H1 (cell line): ENCODE results near the gene ANK2. TPM values are rescaled to one million over a fixed set of nuclear protein-coding genes. Genes with fewer than 3 reads are reported as not detected.

Experiments
- CTCF ChIA-PET: fragments of 300-600 bp; sonication (Branson Sonifier 250); formaldehyde crosslinking; loops from one replicate; lab custom pipeline; 2021; ENCODE audit not compliant: partially characterized antibody; lab: Charles Lee
- POLR2A ChIA-PET: fragments of 300-600 bp; sonication (Branson Sonifier 250); formaldehyde crosslinking; loops from one replicate; lab custom pipeline; 2021; ENCODE audit warnings: inconsistent platforms; ENCODE audit not compliant: partially characterized antibody; lab: Charles Lee
- DNase-seq, 2 experiments: peaks; one replicate each; pipeline versions ENCODE4 v3.0.0 to v3.0.0-alpha.2; 2010 to 2022; ENCODE audit warnings: low spot score in 2 of 2, low read depth in 1 of 2, mixed read lengths in 1 of 2
- FAIRE-seq: peaks from 2 replicates; lab custom pipeline; 2011; peaks lifted over from hg19 to GRCh38; lab: Jason Lieb, UNC
- H2AFZ ChIP-seq: 2 replicates; pipeline ENCODE4 v1.8.1; 2012; ENCODE audit warnings: low read length, inconsistent platforms
- H2AK5ac ChIP-seq: 2 replicates; pipeline ENCODE4 v1.6.1; 2013; ENCODE audit warnings: low read depth, low read length
- H2BK120ac ChIP-seq: replicated peaks from 2 replicates; pipeline ENCODE3; 2013; ENCODE audit warnings: low read depth, low read length, inconsistent platforms
- H2BK12ac ChIP-seq: 2 replicates; pipeline ENCODE4 v1.6.1; 2013; ENCODE audit warnings: low read depth, low read length
- H2BK15ac ChIP-seq: 2 replicates; pipeline ENCODE4 v1.6.1; 2013; ENCODE audit warnings: low read length
- H2BK20ac ChIP-seq: 2 replicates; pipeline ENCODE4 v1.6.1; 2013; ENCODE audit warnings: low read length
- H2BK5ac ChIP-seq: 2 replicates; pipeline ENCODE4 v1.6.1; 2013; ENCODE audit warnings: low read depth, low read length
- H3K14ac ChIP-seq: 2 replicates; pipeline ENCODE4 v1.6.1; 2013; ENCODE audit warnings: inconsistent platforms; ENCODE audit not compliant: insufficient read length
- H3K18ac ChIP-seq: 2 replicates; pipeline ENCODE4 v1.6.1; 2013; ENCODE audit warnings: low read length; ENCODE audit errors: extremely low read depth
- H3K23ac ChIP-seq: 2 replicates; pipeline ENCODE4 v1.6.1; 2013; ENCODE audit warnings: inconsistent platforms; ENCODE audit not compliant: insufficient read length
- H3K23me2 ChIP-seq: 2 replicates; pipeline ENCODE4 v1.6.1; 2013; ENCODE audit warnings: low read depth, low read length
- H3K27ac ChIP-seq: 2 replicates; pipeline ENCODE4 v1.6.1; 2011; ENCODE audit warnings: low read depth, low read length, inconsistent platforms
- H3K27me3 ChIP-seq, 4 experiments: replicated peaks in 1 of 4; 1 replicate in 1 of 4; 2 replicates in 3 of 4; pipeline versions ENCODE4 v1.6.1 to v1.8.1; 2011 to 2013; ENCODE audit warnings: low read length in 3 of 4, mild to moderate bottlenecking in 3 of 4, inconsistent platforms in 2 of 4, mixed read lengths in 2 of 4, moderate library complexity in 1 of 4; ENCODE audit not compliant: control insufficient read depth in 3 of 4, insufficient read depth in 3 of 4; ENCODE audit errors: extremely low read depth in 1 of 4
- H3K36me3 ChIP-seq, 4 experiments: 2 replicates each; pipeline versions ENCODE4 v1.6.1 to v1.8.1; 2011 to 2013; ENCODE audit warnings: mild to moderate bottlenecking in 4 of 4, low read length in 3 of 4, moderate library complexity in 2 of 4, control low read depth in 1 of 4, inconsistent platforms in 1 of 4; ENCODE audit not compliant: insufficient read depth in 4 of 4, control insufficient read depth in 2 of 4
- H3K4ac ChIP-seq: replicated peaks from 2 replicates; pipeline ENCODE3; 2013; ENCODE audit warnings: low read length, low read depth, mixed read lengths, inconsistent platforms; ENCODE audit not compliant: insufficient read length
- H3K4me1 ChIP-seq, 4 experiments: replicated peaks in 1 of 4; 1 replicate in 1 of 4; 2 replicates in 3 of 4; pipeline versions ENCODE4 v1.6.1 to v1.8.1; 2011 to 2013; ENCODE audit warnings: low read length in 3 of 4, inconsistent platforms in 2 of 4, mixed read lengths in 1 of 4; ENCODE audit not compliant: insufficient read depth in 4 of 4, control insufficient read depth in 3 of 4
- H3K4me2 ChIP-seq, 2 experiments: 2 replicates each; pipeline versions ENCODE4 v1.6.1 to v1.8.1; 2011 to 2013; ENCODE audit warnings: low read depth in 2 of 2, low read length in 2 of 2, control low read depth in 1 of 2, inconsistent platforms in 1 of 2, mild to moderate bottlenecking in 1 of 2; ENCODE audit not compliant: insufficient read depth in 1 of 2
- H3K4me3 ChIP-seq, 4 experiments: fragments of 200-600, 300-600 bp in 1 of 4; sonication (generic), shearing (Covaris generic), sonication (Bioruptor Twin) in 1 of 4; 2 replicates each; pipeline versions ENCODE4 v1.5.1 to v1.8.1; 2011 to 2016; ENCODE audit warnings: low read length in 4 of 4, low read depth in 3 of 4, control low read depth in 2 of 4, inconsistent platforms in 2 of 4, mild to moderate bottlenecking in 2 of 4, mixed read lengths in 1 of 4, moderate library complexity in 1 of 4; ENCODE audit not compliant: insufficient read depth in 2 of 4; ENCODE audit errors: extremely low read depth in 1 of 4
- H3K56ac ChIP-seq: replicated peaks from 2 replicates; pipeline ENCODE3; 2013; ENCODE audit warnings: low read depth, mild to moderate bottlenecking, mixed read lengths, low read length, inconsistent platforms; ENCODE audit not compliant: insufficient read length
- H3K79me1 ChIP-seq: 2 replicates; pipeline ENCODE4 v1.6.1; 2013; ENCODE audit warnings: low read depth, low read length, control low read depth
- H3K79me2 ChIP-seq, 2 experiments: 2 replicates each; pipeline versions ENCODE4 v1.6.1 to v1.8.1; 2012 to 2013; ENCODE audit warnings: low read length in 2 of 2, mild to moderate bottlenecking in 2 of 2, inconsistent platforms in 1 of 2; ENCODE audit not compliant: insufficient read depth in 2 of 2, control insufficient read depth in 1 of 2
- H3K9ac ChIP-seq, 4 experiments: replicated peaks in 1 of 4; 1 replicate in 1 of 4; 2 replicates in 3 of 4; pipeline versions ENCODE4 v1.6.1 to v1.8.1; 2011 to 2013; ENCODE audit warnings: low read depth in 3 of 4, low read length in 3 of 4, control low read depth in 2 of 4, mild to moderate bottlenecking in 2 of 4, moderate library complexity in 2 of 4, inconsistent platforms in 1 of 4; ENCODE audit errors: extremely low read depth in 1 of 4
- H3K9me3 ChIP-seq, 2 experiments: 2 replicates each; pipeline versions ENCODE4 v1.6.1 to v1.8.1; 2012 to 2013; ENCODE audit warnings: mild to moderate bottlenecking in 2 of 2, moderate library complexity in 2 of 2, control low read depth in 1 of 2, inconsistent platforms in 1 of 2, low read depth in 1 of 2, low read length in 1 of 2, mixed read lengths in 1 of 2; ENCODE audit not compliant: insufficient read depth in 2 of 2
- H4K20me1 ChIP-seq, 2 experiments: replicated peaks in 1 of 2; 2 replicates each; pipeline versions ENCODE3 to v1.8.1; 2011 to 2013; ENCODE audit warnings: inconsistent platforms in 2 of 2, low read length in 2 of 2, mild to moderate bottlenecking in 1 of 2; ENCODE audit not compliant: insufficient read depth in 2 of 2, control insufficient read depth in 1 of 2
- H4K5ac ChIP-seq: 2 replicates; pipeline ENCODE4 v1.6.1; 2013; ENCODE audit warnings: low read length, low read depth, mixed read lengths, inconsistent platforms; ENCODE audit not compliant: insufficient read length
- H4K8ac ChIP-seq: 2 replicates; pipeline ENCODE4 v1.8.0; 2013; ENCODE audit warnings: mild to moderate bottlenecking, moderate library complexity, low read length, inconsistent platforms; ENCODE audit not compliant: insufficient read depth; ENCODE audit errors: extremely low read depth
- H4K91ac ChIP-seq: replicated peaks from 2 replicates; pipeline ENCODE3; 2013; ENCODE audit warnings: low read length, mixed read lengths, inconsistent platforms; ENCODE audit not compliant: insufficient read length
- BACH1 ChIP-seq: IDR thresholded peaks from 2 replicates; pipeline ENCODE4 v1.6.1; 2012; ENCODE audit warnings: low read length, improper control_type of control experiment
- CBX5 ChIP-seq: fragments of 300-800, 300-1000 bp; sonication (generic); IDR thresholded peaks from 2 replicates; pipeline ENCODE4 v1.7.1; 2016; ENCODE audit warnings: antibody characterized with exemption, low read length, low read depth
- CREB1 ChIP-seq: IDR thresholded peaks from 2 replicates; pipeline ENCODE4 v1.6.1; 2012; ENCODE audit warnings: inconsistent platforms
- EZH2 ChIP-seq: fragments of 200-600 bp; sonication (generic); IDR thresholded peaks from 2 replicates; pipeline ENCODE4 v1.7.1; 2012; ENCODE audit warnings: low read depth, mild to moderate bottlenecking, moderate library complexity, low read length, inconsistent platforms; ENCODE audit not compliant: severe bottlenecking
- MAFK ChIP-seq: IDR thresholded peaks from 2 replicates; pipeline ENCODE4 v1.6.1; 2012; ENCODE audit warnings: low read depth, mild to moderate bottlenecking, improper control_type of control experiment, low read length
- RBBP5 ChIP-seq: IDR thresholded peaks from 2 replicates; pipeline ENCODE4 v1.7.1; 2012; ENCODE audit warnings: low read depth, mild to moderate bottlenecking, inconsistent platforms, low read length, moderate library complexity, borderline replicate concordance
- SP4 ChIP-seq: IDR thresholded peaks from 2 replicates; pipeline ENCODE4 v1.6.1; 2012; ENCODE audit warnings: low read length, inconsistent platforms
- YY1 ChIP-seq: IDR thresholded peaks from 2 replicates; pipeline ENCODE4 v1.6.1; 2011; ENCODE audit warnings: low read depth, mild to moderate bottlenecking, low read length
- ZNF274 ChIP-seq: IDR thresholded peaks from 2 replicates; pipeline ENCODE4 v1.7.0; 2012; ENCODE audit warnings: low read length, borderline replicate concordance; ENCODE audit errors: extremely low read depth
- WGBS, 2 experiments: shearing (Covaris generic) in 1 of 2; methylation state at CpG; one replicate each; pipeline versions ENCODE4 v1.1.6 to v1.1.7; 2013 to 2015; ENCODE audit warnings: low lambda C conversion rate in 2 of 2, mixed read lengths in 2 of 2, inconsistent platforms in 1 of 2, low coverage in 1 of 2, missing lambda C conversion rate in 1 of 2; ENCODE audit not compliant: insufficient replicate concordance in 2 of 2, insufficient coverage in 1 of 2, insufficient read length in 1 of 2; ENCODE audit errors: extremely low coverage in 1 of 2, missing lambda C conversion rate in 1 of 2; 5-methylcytosine and 5-hydroxymethylcytosine counted together
- polyA plus RNA-seq, 7 experiments: library from polyadenylated mRNA; depleted of rRNA in 3 of 7; stranded (reverse) in 5 of 7; unstranded in 2 of 7; fragments of >200 nt in 5 of 7; fragments of 200-250 nt in 2 of 7; gene quantifications; 1 replicate in 5 of 7; 2 replicates in 1 of 7; 4 replicates in 1 of 7; pipeline versions ENCODE4 v1.2.1 to v1.2.3, GENCODE V29; 2011 to 2013; ENCODE audit warnings: missing spikeins in 2 of 7, mixed read lengths in 2 of 7
- total RNA-seq: library from RNA; stranded (reverse); fragmentation: NEBNext Ultra II Directional; extraction: Animal tissue kit (Norgen Biotek cat#: 25700); gene quantifications from 2 replicates; pipeline ENCODE4 v1.2.1, GENCODE V29; 2021

The ANK2 gene
- total and polyA plus RNA-seq, 2 of the 8 experiments (the other 6 are each of a cell fraction or from before 2014, with no cell fraction given), result 14.2 to 35.1 TPM

DNA sequence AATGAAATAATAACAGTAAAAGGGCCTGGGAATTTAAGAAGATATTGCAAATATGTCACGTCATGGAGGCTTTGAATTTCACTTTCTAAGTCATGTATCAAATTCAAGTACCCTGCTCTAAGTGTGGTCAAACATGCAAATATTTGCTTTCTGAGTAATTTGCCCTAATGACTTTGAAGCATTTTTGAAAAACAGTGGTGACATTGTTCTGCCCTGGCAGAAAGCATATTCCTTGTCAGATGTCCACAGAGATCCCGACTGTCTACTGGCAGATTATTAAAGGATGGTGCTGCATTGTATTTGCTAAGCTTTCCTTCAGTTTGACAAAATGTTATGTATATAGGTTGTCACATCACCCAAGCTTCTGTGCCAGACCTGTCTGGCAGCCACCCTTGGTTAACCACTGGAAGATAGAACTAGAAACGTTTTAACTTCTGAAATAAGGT, 92.5 kb downstream of the ANK2 start:
- no peak overlapping the region for H4K91ac ChIP-seq
- H2BK20ac ChIP-seq, result no peak overlapping the region
- no peak overlapping the region for H3K18ac ChIP-seq
- H3K36me3 ChIP-seq, result no peaks in the 10 kb centered on the region
- FAIRE-seq (no peak), DNase-seq (no peak)
- no peak overlapping the region for H2BK12ac ChIP-seq
- no peaks in the 10 kb centered on the region for H3K79me2 ChIP-seq
- H4K8ac ChIP-seq, result no peak overlapping the region
- H3K4me2 ChIP-seq, result no peak overlapping the region
- 77% methylated on average over 3 of the region's 3 CpGs; no CpG with 5 or more reads in 1 of the 2 experiments for WGBS, 2 experiments
- H4K5ac ChIP-seq, result no peak overlapping the region
- H3K4me1 ChIP-seq, result peaks cover 7 to 18% (median 15%) of the 10 kb centered on the region in 4 experiments
- no peak overlapping the region for H2BK5ac ChIP-seq
- TF ChIP-seq CBX5 (no peak), EZH2 (no peak), RBBP5 (no peak), ZNF274 (no peak), BACH1 (no peak), MAFK (no peak), CREB1 (no peak), SP4 (no peak), YY1 (no peak)
- H3K56ac ChIP-seq, result no peak overlapping the region
- no peak overlapping the region for H3K9ac ChIP-seq
- H3K23me2 ChIP-seq, result no peaks in the 10 kb centered on the region
- no peak overlapping the region for H3K4ac ChIP-seq
- H3K4me3 ChIP-seq, result no peak overlapping the region
- H3K27me3 ChIP-seq, result no peaks in the 10 kb centered on the region
- no peak overlapping the region for H2AK5ac ChIP-seq
- H3K9me3 ChIP-seq, result no peaks in the 10 kb centered on the region
- H2BK120ac ChIP-seq, result no peak overlapping the region
- no peak overlapping the region for H2BK15ac ChIP-seq
- H3K23ac ChIP-seq, result no peak overlapping the region
- no peak overlapping the region for H2AFZ ChIP-seq
- H4K20me1 ChIP-seq, result no peaks in the 10 kb centered on the region
- H3K79me1 ChIP-seq, result no peaks in the 10 kb centered on the region
- ChIA-PET CTCF (interaction anchor here (1.0 to 2.4 kb wide), 2 partner anchors 10 to 105 kb away, joined by 3 to 5 read pairs; no protein-coding TSS in a partner anchor), POLR2A (no interaction called here)
- H3K14ac ChIP-seq, result no peak overlapping the region
- no peak overlapping the region for H3K27ac ChIP-seq
